NCI-H2196 (cell line): Measurements from ENCODE around the gene NFKBIB.
A peak's percentile ranks its signal among the peaks of the same experiment; 100 is the strongest.

Experiments
- DNase-seq: peaks from one replicate; lab custom pipeline; 2025; ENCODE audit not compliant: unreplicated experiment; lab: John Stamatoyannopoulos, UW

Gene NFKBIB

GRCh38 chr19:38901683-38902082 is 1.9 kb downstream of the NFKBIB start:
- no peak for DNase-seq

GRCh38 chr19:38904581-38905539 is 5.1 kb downstream of the NFKBIB start:
- no peak for DNase-seq

GRCh38 chr19:38905620-38906019 is 5.9 kb downstream of the NFKBIB start:
- DNase-seq: no peak

- DNase-seq: no peak
These were observed 7.5 kb downstream of the NFKBIB start for GRCh38 chr19:38907227-38907626.

GRCh38 chr19:38907670-38908069 is 7.9 kb downstream of the NFKBIB start:
- no peak for DNase-seq

GRCh38 chr19:38908911-38909310 is 9.1 kb downstream of the NFKBIB start:
- DNase-seq: no peak

- no peak for DNase-seq
These were observed 10.7 kb downstream of the NFKBIB start for GRCh38 chr19:38910488-38910887.

- DNase-seq: no peak
These were observed 11.7 kb downstream of the NFKBIB start for GRCh38 chr19:38911388-38912001.

- no peak for DNase-seq
These were observed 13.1 kb downstream of the NFKBIB start for GRCh38 chr19:38912600-38913514.

GRCh38 chr19:38913958-38914357 is 14.2 kb downstream of the NFKBIB start:
- no peak for DNase-seq

- DNase-seq: no peak
These were observed 15.9 kb downstream of the NFKBIB start for GRCh38 chr19:38915329-38916321.

- DNase-seq: no peak
These were observed 17.7 kb downstream of the NFKBIB start for GRCh38 chr19:38917516-38917915.

GRCh38 chr19:38917921-38918491 is 18.2 kb downstream of the NFKBIB start:
- peak; percentile 28 for DNase-seq

- DNase-seq: no peak
These were observed 18.8 kb downstream of the NFKBIB start for GRCh38 chr19:38918526-38918925.

GRCh38 chr19:38919837-38920601 is 20.2 kb downstream of the NFKBIB start:
- DNase-seq: no peak

GRCh38 chr19:38920602-38921419 is 21.0 kb downstream of the NFKBIB start:
- DNase-seq: no peak

GRCh38 chr19:38921420-38922274 is 21.9 kb downstream of the NFKBIB start:
- no peak for DNase-seq
